OCI-LY3 (cell line): ENCODE measurements around the gene IL36A.

Experiments
- CTCF ChIP-seq: fragments of 200-600, 300-600 bp; sonication (generic); IDR thresholded peaks from 2 replicates; pipeline ENCODE4 v1.5.1; 2014; ENCODE audit warnings: antibody characterized with exemption, low read length, low read depth
- EZH2phosphoT487 ChIP-seq: fragments of 200-600 bp; shearing (Covaris generic); IDR thresholded peaks from 2 replicates; pipeline ENCODE4 v1.6.1; 2018; ENCODE audit warnings: antibody characterized with exemption, mixed run types, low read depth

GRCh38 chr2:113015042-113015441, 9.8 kb downstream of the IL36A start:
- no peak for TF ChIP-seq CTCF
- no peak for TF ChIP-seq EZH2phosphoT487
